HG03175 (cell line): ENCODE data around the gene PADI3.

Source experiments
- ATAC-seq: cut with Tn5 transposase; IDR thresholded peaks from one replicate; pipeline ENCODE4 v1.9.1; 2021; ENCODE audit warnings: mild to moderate bottlenecking, moderate library complexity; ENCODE audit not compliant: unreplicated experiment

The PADI3 gene

GRCh38 chr1:17295292-17295691, 46.4 kb downstream of the PADI3 start:
- ATAC-seq = no peak

GRCh38 chr1:17296086-17296485, 47.2 kb downstream of the PADI3 start:
- no peak for ATAC-seq

- ATAC-seq = no peak
Measured at GRCh38 chr1:17297991-17298390, 49.1 kb downstream of the PADI3 start.

- ATAC-seq = no peak
Measured at GRCh38 chr1:17301767-17302166, 52.9 kb downstream of the PADI3 start.

- ATAC-seq = no peak
Measured at GRCh38 chr1:17304151-17304825, 55.4 kb downstream of the PADI3 start.

- ATAC-seq = no peak
Measured at GRCh38 chr1:17304826-17305175, 55.9 kb downstream of the PADI3 start.

GRCh38 chr1:17305576-17306095, 56.7 kb downstream of the PADI3 start:
- ATAC-seq = no peak

GRCh38 chr1:17306407-17306806, 57.5 kb downstream of the PADI3 start:
- no peak for ATAC-seq

GRCh38 chr1:17306921-17307320, 58.0 kb downstream of the PADI3 start:
- ATAC-seq = no peak

- ATAC-seq = no peak
Measured at GRCh38 chr1:17307329-17307728, 58.4 kb downstream of the PADI3 start.

GRCh38 chr1:17307946-17308345, 59.0 kb downstream of the PADI3 start, which contains the start of gene PADI4:
Gene PADI4 (plus strand): TSS chr1:17308197. CDS start chr1:17308223, 26 bp downstream.
- ATAC-seq = no peak

GRCh38 chr1:17308593-17308992, 59.7 kb downstream of the PADI3 start:
- no peak for ATAC-seq

GRCh38 chr1:17309426-17310067, 60.6 kb downstream of the PADI3 start:
- no peak for ATAC-seq

- no peak for ATAC-seq
Measured at GRCh38 chr1:17310068-17310640, 61.3 kb downstream of the PADI3 start.

- no peak for ATAC-seq
Measured at GRCh38 chr1:17313530-17314309, 64.8 kb downstream of the PADI3 start.

GRCh38 chr1:17314491-17314971, 65.6 kb downstream of the PADI3 start:
- ATAC-seq = no peak

- no peak for ATAC-seq
Measured at GRCh38 chr1:17315542-17316130, 66.7 kb downstream of the PADI3 start.

- ATAC-seq = no peak
Measured at GRCh38 chr1:17316704-17317103, 67.8 kb downstream of the PADI3 start.

GRCh38 chr1:17318262-17318661, 69.4 kb downstream of the PADI3 start:
- ATAC-seq = no peak

- no peak for ATAC-seq
Measured at GRCh38 chr1:17319561-17320350, 70.9 kb downstream of the PADI3 start.
